Measurements from ENCODE around the gene MAGEL2. TPM values are rescaled to one million over a fixed set of nuclear protein-coding genes. Genes with fewer than 3 reads are reported as not detected.
A peak's percentile ranks its signal among the peaks of the same experiment; 100 is the strongest.

The MAGEL2 gene
- total and polyA plus RNA-seq, 2 experiments from 2014 or later = 6.1 to 10.2 TPM

DNA sequence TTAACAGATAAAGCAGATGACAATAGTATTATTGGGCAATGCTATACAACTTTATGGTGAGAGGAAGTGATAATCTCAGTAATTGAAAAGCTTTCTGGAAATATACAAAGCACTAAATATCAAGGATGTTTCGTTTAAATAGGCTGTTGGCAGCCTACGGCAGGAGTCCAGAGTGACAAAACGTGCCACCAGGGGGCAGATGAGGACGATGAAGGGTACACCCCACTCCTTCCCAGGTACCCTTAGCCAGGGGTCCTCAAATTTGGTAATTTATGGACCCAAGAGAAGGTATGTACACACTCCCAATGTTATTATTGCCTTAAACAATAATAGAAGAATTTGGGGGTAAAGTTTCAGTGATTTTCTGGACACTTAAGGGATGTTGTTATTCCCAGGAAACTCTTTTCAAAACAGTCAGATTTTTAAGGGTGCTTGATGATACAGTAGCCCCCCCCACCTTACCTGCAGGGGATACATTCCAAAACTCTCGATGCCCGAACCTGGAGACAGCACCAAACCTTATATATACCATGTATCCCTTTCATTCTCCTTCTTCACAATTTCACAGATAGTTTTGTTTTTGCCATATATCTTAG, 1.4 kb upstream of the MAGEL2 start:
- TF ChIP-seq, protein P1, sequence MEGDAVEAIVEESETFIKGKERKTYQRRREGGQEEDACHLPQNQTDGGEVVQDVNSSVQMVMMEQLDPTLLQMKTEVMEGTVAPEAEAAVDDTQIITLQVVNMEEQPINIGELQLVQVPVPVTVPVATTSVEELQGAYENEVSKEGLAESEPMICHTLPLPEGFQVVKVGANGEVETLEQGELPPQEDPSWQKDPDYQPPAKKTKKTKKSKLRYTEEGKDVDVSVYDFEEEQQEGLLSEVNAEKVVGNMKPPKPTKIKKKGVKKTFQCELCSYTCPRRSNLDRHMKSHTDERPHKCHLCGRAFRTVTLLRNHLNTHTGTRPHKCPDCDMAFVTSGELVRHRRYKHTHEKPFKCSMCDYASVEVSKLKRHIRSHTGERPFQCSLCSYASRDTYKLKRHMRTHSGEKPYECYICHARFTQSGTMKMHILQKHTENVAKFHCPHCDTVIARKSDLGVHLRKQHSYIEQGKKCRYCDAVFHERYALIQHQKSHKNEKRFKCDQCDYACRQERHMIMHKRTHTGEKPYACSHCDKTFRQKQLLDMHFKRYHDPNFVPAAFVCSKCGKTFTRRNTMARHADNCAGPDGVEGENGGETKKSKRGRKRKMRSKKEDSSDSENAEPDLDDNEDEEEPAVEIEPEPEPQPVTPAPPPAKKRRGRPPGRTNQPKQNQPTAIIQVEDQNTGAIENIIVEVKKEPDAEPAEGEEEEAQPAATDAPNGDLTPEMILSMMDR (IDR thresholded peaks at IDR 0.05; ENCODE audit: low read depth, low read length) = peak; percentile 44
- H3K4me3 ChIP-seq = no peak overlapping the region
- peak; percentile 9 to 53 for DNase-seq (ENCODE audit: low read depth in 1 of 2, low spot score in 1 of 2)

DNA sequence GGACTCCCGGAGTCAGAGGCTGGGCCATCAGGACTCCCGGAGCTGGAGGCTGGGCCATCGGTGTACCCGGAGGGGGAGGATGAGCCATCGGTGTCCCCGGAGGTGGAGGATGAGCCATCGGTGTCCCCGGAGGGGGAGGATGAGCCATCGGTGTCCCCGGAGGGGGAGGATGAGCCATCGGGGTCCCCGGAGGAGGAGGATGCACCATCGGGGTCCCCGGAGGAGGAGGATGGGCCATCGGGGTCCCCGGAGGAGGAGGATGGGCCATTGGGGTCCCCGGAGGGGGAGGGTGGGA, 719 bp downstream of the MAGEL2 start:
- Histone ChIP-seq H3K27me3 (no peaks in the 10 kb centered on the region), H3K4me1 (ENCODE audit: low read depth) (no peaks in the 10 kb centered on the region), H3K9me3 (ENCODE audit: low read depth) (no peaks in the 10 kb centered on the region), H3K36me3 (no peaks in the 10 kb centered on the region), H3K27ac (no peak overlapping the region), H3K4me3 (peak overlapping the region; percentile 47)
- TF ChIP-seq, protein P1 (IDR thresholded peaks at IDR 0.05; ENCODE audit: low read depth, low read length) = no peak
- DNase-seq (ENCODE audit: low read depth in 1 of 2, low spot score in 1 of 2) = no peak

More for the DNA sequence above, 1.4 kb upstream of the MAGEL2 start:
- Histone ChIP-seq H3K36me3 (no peaks in the 10 kb centered on the region), H3K27me3 (no peaks in the 10 kb centered on the region), H3K4me1 (ENCODE audit: low read depth) (no peaks in the 10 kb centered on the region), H3K27ac (no peak overlapping the region), H3K9me3 (ENCODE audit: low read depth) (no peaks in the 10 kb centered on the region)

GRCh38 chr15:23646165-23647000, 1.3 kb downstream of the MAGEL2 start:
- no peak overlapping the region for H3K27ac ChIP-seq
- H3K4me3 ChIP-seq = no peak overlapping the region
- no peaks in the 10 kb centered on the region for H3K4me1 ChIP-seq (ENCODE audit: low read depth)
- no peak for DNase-seq (ENCODE audit: low read depth in 1 of 2, low spot score in 1 of 2)
- no peaks in the 10 kb centered on the region for H3K36me3 ChIP-seq
- TF ChIP-seq, protein P1 (IDR thresholded peaks at IDR 0.05; ENCODE audit: low read depth, low read length) = no peak
- no peaks in the 10 kb centered on the region for H3K9me3 ChIP-seq (ENCODE audit: low read depth)
- no peaks in the 10 kb centered on the region for H3K27me3 ChIP-seq

GRCh38 chr15:23645371-23646164, 2.1 kb downstream of the MAGEL2 start:
- Histone ChIP-seq H3K27ac (no peak overlapping the region), H3K27me3 (no peaks in the 10 kb centered on the region), H3K9me3 (ENCODE audit: low read depth) (no peaks in the 10 kb centered on the region), H3K36me3 (no peaks in the 10 kb centered on the region), H3K4me1 (ENCODE audit: low read depth) (no peaks in the 10 kb centered on the region), H3K4me3 (no peak overlapping the region)
- TF ChIP-seq, protein P1 (IDR thresholded peaks at IDR 0.05; ENCODE audit: low read depth, low read length) = no peak
- peak in 1 of 2 donors; percentile 39 for DNase-seq (ENCODE audit: low read depth in 1 of 2, low spot score in 1 of 2)

DNA sequence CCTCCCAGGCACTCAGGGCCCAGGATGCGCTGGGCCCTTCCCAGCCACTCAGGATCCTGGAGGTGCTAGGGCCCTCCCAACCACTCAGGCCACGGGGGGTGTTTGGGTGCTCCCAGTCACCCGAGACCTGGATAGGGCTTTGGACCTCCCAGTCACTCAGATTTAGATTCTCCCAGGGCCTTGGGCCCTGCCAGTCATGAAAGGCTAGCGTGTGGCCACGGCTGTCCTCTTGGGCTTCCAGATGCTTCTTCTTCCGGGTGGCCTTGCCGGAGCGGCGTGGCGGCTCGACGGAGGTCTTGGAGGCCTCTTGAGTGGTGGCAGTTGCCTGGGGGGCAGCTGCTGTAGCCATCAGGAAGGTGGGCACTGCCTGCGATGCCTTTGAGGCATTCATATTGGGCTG, 2.8 kb downstream of the MAGEL2 start:
- Histone ChIP-seq H3K4me1 (ENCODE audit: low read depth) (no peaks in the 10 kb centered on the region), H3K9me3 (ENCODE audit: low read depth) (no peaks in the 10 kb centered on the region), H3K27me3 (no peaks in the 10 kb centered on the region), H3K4me3 (no peak overlapping the region), H3K36me3 (no peaks in the 10 kb centered on the region), H3K27ac (no peak overlapping the region)
- no peak for DNase-seq (ENCODE audit: low read depth in 1 of 2, low spot score in 1 of 2)
- TF ChIP-seq, protein P1 (IDR thresholded peaks at IDR 0.05; ENCODE audit: low read depth, low read length) = no peak

Measured in cardiac muscle cell (in vitro differentiated cells and primary cell).